ENCODE data around the gene CCER1.

CCER1 gene

GRCh38 chr12:90922145-90922627 is 32.8 kb downstream of the CCER1 start:
- Histone ChIP-seq H2AFZ (ENCODE audit: low read depth, low read length) (no peak overlapping the region), H3K36me3 (replicated peaks; ENCODE audit: low read depth, low read length) (no peaks in the 10 kb centered on the region), H3K4me1 (ENCODE audit: low read length) (no peaks in the 10 kb centered on the region), H3K4me2 (ENCODE audit: low read length) (no peak overlapping the region), H3K79me2 (ENCODE audit: low read length) (no peaks in the 10 kb centered on the region), H3K9ac (ENCODE audit: low read length) (no peak overlapping the region), H3K9me3 (ENCODE audit: insufficient read depth, low read length) (no peaks in the 10 kb centered on the region), H4K20me1 (ENCODE audit: insufficient read depth, low read length) (no peaks in the 10 kb centered on the region), H3K27me3 (ENCODE audit: low read depth, low read length) (no peaks in the 10 kb centered on the region), H3K4me3 (ENCODE audit: low read length) (no peak overlapping the region), H3K27ac (ENCODE audit: low read length) (no peak overlapping the region)
- TF ChIP-seq EZH2phosphoT487 (IDR thresholded peaks at IDR 0.05; ENCODE audit: low read depth): no peak
- TF ChIP-seq, protein P1, sequence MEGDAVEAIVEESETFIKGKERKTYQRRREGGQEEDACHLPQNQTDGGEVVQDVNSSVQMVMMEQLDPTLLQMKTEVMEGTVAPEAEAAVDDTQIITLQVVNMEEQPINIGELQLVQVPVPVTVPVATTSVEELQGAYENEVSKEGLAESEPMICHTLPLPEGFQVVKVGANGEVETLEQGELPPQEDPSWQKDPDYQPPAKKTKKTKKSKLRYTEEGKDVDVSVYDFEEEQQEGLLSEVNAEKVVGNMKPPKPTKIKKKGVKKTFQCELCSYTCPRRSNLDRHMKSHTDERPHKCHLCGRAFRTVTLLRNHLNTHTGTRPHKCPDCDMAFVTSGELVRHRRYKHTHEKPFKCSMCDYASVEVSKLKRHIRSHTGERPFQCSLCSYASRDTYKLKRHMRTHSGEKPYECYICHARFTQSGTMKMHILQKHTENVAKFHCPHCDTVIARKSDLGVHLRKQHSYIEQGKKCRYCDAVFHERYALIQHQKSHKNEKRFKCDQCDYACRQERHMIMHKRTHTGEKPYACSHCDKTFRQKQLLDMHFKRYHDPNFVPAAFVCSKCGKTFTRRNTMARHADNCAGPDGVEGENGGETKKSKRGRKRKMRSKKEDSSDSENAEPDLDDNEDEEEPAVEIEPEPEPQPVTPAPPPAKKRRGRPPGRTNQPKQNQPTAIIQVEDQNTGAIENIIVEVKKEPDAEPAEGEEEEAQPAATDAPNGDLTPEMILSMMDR (IDR thresholded peaks at IDR 0.05; ENCODE audit: low read depth, low read length): no peak

- H3K27ac ChIP-seq (ENCODE audit: low read length): no peak overlapping the region
- no peaks in the 10 kb centered on the region for H4K20me1 ChIP-seq (ENCODE audit: insufficient read depth, low read length)
- H3K27me3 ChIP-seq (ENCODE audit: low read depth, low read length): no peaks in the 10 kb centered on the region
- H3K79me2 ChIP-seq (ENCODE audit: low read length): no peaks in the 10 kb centered on the region
- no peak overlapping the region for H2AFZ ChIP-seq (ENCODE audit: low read depth, low read length)
- no peaks in the 10 kb centered on the region for H3K9me3 ChIP-seq (ENCODE audit: insufficient read depth, low read length)
- H3K4me2 ChIP-seq (ENCODE audit: low read length): no peak overlapping the region
- no peak for TF ChIP-seq EZH2phosphoT487 (IDR thresholded peaks at IDR 0.05; ENCODE audit: low read depth)
- TF ChIP-seq, protein P1 (IDR thresholded peaks at IDR 0.05; ENCODE audit: low read depth, low read length): no peak
- H3K4me3 ChIP-seq (ENCODE audit: low read length): no peak overlapping the region
- H3K4me1 ChIP-seq (ENCODE audit: low read length): no peaks in the 10 kb centered on the region
- no peaks in the 10 kb centered on the region for H3K36me3 ChIP-seq (replicated peaks; ENCODE audit: low read depth, low read length)
- H3K9ac ChIP-seq (ENCODE audit: low read length): no peak overlapping the region
Measured at GRCh38 chr12:90921536-90921935, 33.4 kb downstream of the CCER1 start.

DNA sequence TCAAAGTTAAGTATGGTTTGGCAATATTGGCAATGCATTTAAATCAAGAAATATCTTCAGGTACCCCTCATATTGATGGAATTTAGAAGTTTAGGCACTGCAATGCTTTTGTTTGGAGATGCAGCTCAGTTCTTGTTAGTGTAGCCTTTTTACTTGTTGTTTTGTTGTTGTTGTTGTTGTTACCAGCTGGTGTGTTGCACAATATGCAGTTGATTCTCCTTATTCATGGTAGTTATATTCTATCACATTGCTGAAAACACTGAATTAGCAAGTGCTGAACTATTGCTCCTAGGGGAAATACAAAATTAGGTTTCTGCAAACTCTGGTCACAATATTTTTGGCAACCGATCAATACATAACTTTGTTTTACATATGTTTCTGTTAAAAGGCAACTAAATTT is 34.8 kb downstream of the CCER1 start:
- Histone ChIP-seq H3K9me3 (ENCODE audit: insufficient read depth, low read length) (no peaks in the 10 kb centered on the region), H3K4me1 (ENCODE audit: low read length) (peaks cover 3% of the 10 kb centered on the region; the same call in 1 of the 2 replicates), H3K36me3 (replicated peaks; ENCODE audit: low read depth, low read length) (no peaks in the 10 kb centered on the region)

GRCh38 chr12:90917431-90917830 is 37.5 kb downstream of the CCER1 start:
- Histone ChIP-seq H3K79me2 (ENCODE audit: low read length) (no peaks in the 10 kb centered on the region), H3K36me3 (replicated peaks; ENCODE audit: low read depth, low read length) (no peaks in the 10 kb centered on the region), H4K20me1 (ENCODE audit: insufficient read depth, low read length) (no peaks in the 10 kb centered on the region), H3K9ac (ENCODE audit: low read length) (no peak overlapping the region), H3K4me1 (ENCODE audit: low read length) (peaks cover 8% of the 10 kb centered on the region), H3K27me3 (ENCODE audit: low read depth, low read length) (no peaks in the 10 kb centered on the region), H3K27ac (ENCODE audit: low read length) (no peak overlapping the region), H3K4me3 (ENCODE audit: low read length) (no peak overlapping the region), H3K4me2 (ENCODE audit: low read length) (no peak overlapping the region), H2AFZ (ENCODE audit: low read depth, low read length) (no peak overlapping the region), H3K9me3 (ENCODE audit: insufficient read depth, low read length) (no peaks in the 10 kb centered on the region)
- no peak for TF ChIP-seq EZH2phosphoT487 (IDR thresholded peaks at IDR 0.05; ENCODE audit: low read depth)
- TF ChIP-seq, protein P1 (IDR thresholded peaks at IDR 0.05; ENCODE audit: low read depth, low read length): no peak

More for the DNA sequence above, 34.8 kb downstream of the CCER1 start:
- TF ChIP-seq, protein P1 (IDR thresholded peaks at IDR 0.05; ENCODE audit: low read depth, low read length): no peak
- TF ChIP-seq EZH2phosphoT487 (IDR thresholded peaks at IDR 0.05; ENCODE audit: low read depth): no peak
- no peaks in the 10 kb centered on the region for H4K20me1 ChIP-seq (ENCODE audit: insufficient read depth, low read length)
- H3K27ac ChIP-seq (ENCODE audit: low read length): no peak overlapping the region
- H3K4me2 ChIP-seq (ENCODE audit: low read length): no peak overlapping the region
- H3K79me2 ChIP-seq (ENCODE audit: low read length): no peaks in the 10 kb centered on the region
- H3K4me3 ChIP-seq (ENCODE audit: low read length): no peak overlapping the region
- no peak overlapping the region for H2AFZ ChIP-seq (ENCODE audit: low read depth, low read length)
- H3K27me3 ChIP-seq (ENCODE audit: low read depth, low read length): no peaks in the 10 kb centered on the region
- H3K9ac ChIP-seq (ENCODE audit: low read length): no peak overlapping the region
